H9 (cell line): Measurements from ENCODE around the gene SOX11. TPM values are rescaled to one million over a fixed set of nuclear protein-coding genes. Genes with fewer than 3 reads are reported as not detected.

Experiments
- DNase-seq: peaks from one replicate; pipeline ENCODE4 v3.0.0-alpha.2; 2017
- H2AFZ ChIP-seq: one replicate; pipeline ENCODE4 v1.6.1; 2013; ENCODE audit warnings: mild to moderate bottlenecking, low read length, control low read depth, moderate library complexity
- H2AK5ac ChIP-seq: 2 replicates; pipeline ENCODE4 v1.6.1; 2013; ENCODE audit warnings: low read length, control low read depth, mixed read lengths; ENCODE audit not compliant: insufficient read length
- H2BK120ac ChIP-seq: one replicate; pipeline ENCODE4 v1.6.1; 2013; ENCODE audit warnings: low read depth, mild to moderate bottlenecking, low read length, control low read depth, inconsistent platforms; ENCODE audit not compliant: poor library complexity, severe bottlenecking
- H2BK12ac ChIP-seq: 2 replicates; pipeline ENCODE4 v1.6.1; 2013; ENCODE audit warnings: low read length, control low read depth, mixed read lengths, low read depth; ENCODE audit not compliant: insufficient read length
- H2BK15ac ChIP-seq: 2 replicates; pipeline ENCODE4 v1.6.1; 2013; ENCODE audit warnings: low read depth, low read length, control low read depth
- H2BK20ac ChIP-seq: one replicate; pipeline ENCODE4 v1.6.1; 2013; ENCODE audit warnings: low read depth, mild to moderate bottlenecking, low read length, control low read depth, inconsistent platforms; ENCODE audit not compliant: poor library complexity, severe bottlenecking
- H2BK5ac ChIP-seq: 2 replicates; pipeline ENCODE4 v1.6.1; 2013; ENCODE audit warnings: low read length, control low read depth, mixed read lengths; ENCODE audit not compliant: insufficient read length
- H3K14ac ChIP-seq: 2 replicates; pipeline ENCODE4 v1.6.1; 2013; ENCODE audit warnings: low read length, control low read depth; ENCODE audit not compliant: insufficient read depth
- H3K18ac ChIP-seq: 2 replicates; pipeline ENCODE4 v1.6.1; 2013; ENCODE audit warnings: low read depth, mild to moderate bottlenecking, mixed read lengths, low read length, control low read depth; ENCODE audit not compliant: insufficient read length
- H3K23ac ChIP-seq: 2 replicates; pipeline ENCODE4 v1.6.1; 2013; ENCODE audit warnings: low read length, control low read depth, mixed read lengths, low read depth; ENCODE audit not compliant: insufficient read length
- H3K23me2 ChIP-seq: 2 replicates; pipeline ENCODE4 v1.6.1; 2013; ENCODE audit warnings: low read depth, mild to moderate bottlenecking, mixed read lengths, low read length, control low read depth; ENCODE audit not compliant: insufficient read length, poor library complexity, severe bottlenecking
- H3K27ac ChIP-seq: 2 replicates; pipeline ENCODE4 v1.5.1; 2013; ENCODE audit warnings: low read length, control low read depth, mixed read lengths, low read depth; ENCODE audit not compliant: insufficient read length
- H3K27me3 ChIP-seq: 2 replicates; pipeline ENCODE4 v1.6.1; 2013; ENCODE audit warnings: low read length, control low read depth, inconsistent platforms; ENCODE audit not compliant: insufficient read depth
- H3K4ac ChIP-seq: 2 replicates; pipeline ENCODE4 v1.6.1; 2013; ENCODE audit warnings: low read depth, mild to moderate bottlenecking, control low read depth, inconsistent platforms, low read length, moderate library complexity
- H3K4me1 ChIP-seq: 2 replicates; pipeline ENCODE4 v1.6.1; 2013; ENCODE audit warnings: low read length, control low read depth, inconsistent platforms; ENCODE audit not compliant: insufficient read depth
- H3K4me2 ChIP-seq: 2 replicates; pipeline ENCODE4 v1.6.1; 2013; ENCODE audit warnings: low read length, control low read depth, mixed read lengths; ENCODE audit not compliant: insufficient read length, insufficient read depth
- H3K56ac ChIP-seq: 2 replicates; pipeline ENCODE4 v1.6.1; 2013; ENCODE audit warnings: low read depth, mild to moderate bottlenecking, mixed read lengths, low read length, control low read depth; ENCODE audit not compliant: insufficient read length
- H3K79me1 ChIP-seq: 2 replicates; pipeline ENCODE4 v1.6.1; 2013; ENCODE audit warnings: low read depth, mild to moderate bottlenecking, moderate library complexity, low read length, control low read depth, inconsistent platforms; ENCODE audit not compliant: insufficient read depth, poor library complexity, severe bottlenecking
- H3K79me2 ChIP-seq: 2 replicates; pipeline ENCODE4 v1.6.1; 2013; ENCODE audit warnings: low read length, control low read depth, inconsistent platforms; ENCODE audit not compliant: insufficient read depth
- H3K9ac ChIP-seq: 2 replicates; pipeline ENCODE4 v1.6.1; 2013; ENCODE audit warnings: low read length, control low read depth, mixed read lengths; ENCODE audit not compliant: insufficient read length; ENCODE audit errors: extremely low read depth
- H3K9me3 ChIP-seq: one replicate; pipeline ENCODE4 v1.6.1; 2013; ENCODE audit warnings: low read depth, low read length, inconsistent platforms; ENCODE audit not compliant: control insufficient read depth
- H3T11ph ChIP-seq: one replicate; pipeline ENCODE4 v1.6.1; 2013; ENCODE audit warnings: mild to moderate bottlenecking, low read length, control low read depth, inconsistent platforms
- H4K20me1 ChIP-seq: one replicate; pipeline ENCODE4 v1.6.1; 2013; ENCODE audit not compliant: control insufficient read depth, insufficient read length, insufficient read depth
- H4K5ac ChIP-seq: 2 replicates; pipeline ENCODE4 v1.6.1; 2013; ENCODE audit warnings: low read depth, mild to moderate bottlenecking, mixed read lengths, low read length, control low read depth; ENCODE audit not compliant: insufficient read length
- H4K8ac ChIP-seq: replicated peaks from 2 replicates; pipeline ENCODE4 v1.6.1; 2013; ENCODE audit warnings: low read length, control low read depth, mixed read lengths, low read depth; ENCODE audit not compliant: insufficient read length
- H4K91ac ChIP-seq: 2 replicates; pipeline ENCODE4 v1.6.1; 2013; ENCODE audit warnings: low read depth, mild to moderate bottlenecking, moderate library complexity, mixed read lengths, low read length, control low read depth; ENCODE audit not compliant: insufficient read length
- H3K27ac Mint-ChIP-seq, 3 experiments: 2 replicates in 2 of 3; 3 replicates in 1 of 3; pipeline ENCODE4 v1.8.0; 2020 to 2021; ENCODE audit warnings: mixed read lengths in 3 of 3, mild to moderate bottlenecking in 1 of 3, moderate library complexity in 1 of 3
- H3K27me3 Mint-ChIP-seq: 2 replicates; pipeline ENCODE4 v1.8.0; 2021; ENCODE audit warnings: low read depth, mild to moderate bottlenecking, moderate library complexity, mixed read lengths
- H3K36me3 Mint-ChIP-seq, 3 experiments: 2 replicates in 2 of 3; 3 replicates in 1 of 3; pipeline ENCODE4 v1.8.0; 2020 to 2021; ENCODE audit warnings: low read depth in 3 of 3, mixed read lengths in 3 of 3; ENCODE audit not compliant: insufficient read depth in 1 of 3
- H3K4me1 Mint-ChIP-seq, 2 experiments: 2 replicates each; pipeline ENCODE4 v1.8.0; 2020; ENCODE audit warnings: mixed read lengths in 2 of 2
- H3K4me3 Mint-ChIP-seq, 2 experiments: 2 replicates in 1 of 2; 3 replicates in 1 of 2; pipeline ENCODE4 v1.8.0; 2020 to 2021; ENCODE audit warnings: mild to moderate bottlenecking in 2 of 2, mixed read lengths in 2 of 2, moderate library complexity in 1 of 2
- H3K9me3 Mint-ChIP-seq, 2 experiments: 2 replicates in 1 of 2; 3 replicates in 1 of 2; pipeline ENCODE4 v1.8.0; 2020; ENCODE audit warnings: mild to moderate bottlenecking in 2 of 2, mixed read lengths in 2 of 2, moderate library complexity in 1 of 2
- CTCF ChIP-seq: fragments of 200-600 bp; sonication (generic); conservative IDR thresholded peaks from 3 replicates; pipeline ENCODE4 v1.8.0; 2021; ENCODE audit warnings: antibody characterized with exemption, mild to moderate bottlenecking
- WGBS: extraction: QIAGEN DNeasy Blood & Tissue Kit; methylation state at CpG from one replicate; pipeline ENCODE4 v1.1.7; 2013; ENCODE audit warnings: missing lambda C conversion rate, low lambda C conversion rate, mixed read lengths; ENCODE audit not compliant: insufficient read length; ENCODE audit errors: extremely low coverage; 5-methylcytosine and 5-hydroxymethylcytosine counted together
- total RNA-seq: library from RNA; stranded (reverse); gene quantifications from 2 replicates; pipeline ENCODE4 v1.2.1, GENCODE V29; 2021

SOX11 gene
- total RNA-seq, 1 experiment from 2014 or later, result 43.8 TPM

GRCh38 chr2:5730386-5730785 lies 38.2 kb downstream of the SOX11 start:
- no peak overlapping the region for H4K5ac ChIP-seq
- no peak overlapping the region for H2BK12ac ChIP-seq
- H4K20me1 ChIP-seq, result no peaks in the 10 kb centered on the region
- no peaks in the 10 kb centered on the region for H3K27me3 ChIP-seq
- Mint-ChIP-seq H3K4me3 (no peak overlapping the region), H3K27ac (no peak overlapping the region), H3K36me3 (peaks cover 1 to 32% (median 5%) of the 10 kb centered on the region in 3 experiments; a peak in 4 of 7 replicates), H3K9me3 (peaks cover 0 to 9% of the 10 kb centered on the region in 2 experiments; a peak in 2 of 5 replicates), H3K27me3 (peaks cover 2% of the 10 kb centered on the region; the same call in 1 of the 2 replicates), H3K4me1 (peaks cover 44 to 45% of the 10 kb centered on the region in 2 experiments)
- TF ChIP-seq CTCF, result no peak
- H2AK5ac ChIP-seq, result no peak overlapping the region
- no peak overlapping the region for H4K8ac ChIP-seq
- H3K4ac ChIP-seq, result no peak overlapping the region
- H3K4me2 ChIP-seq, result no peak overlapping the region
- no peak overlapping the region for H3T11ph ChIP-seq
- no peak overlapping the region for H3K18ac ChIP-seq
- no peak overlapping the region for H3K9ac ChIP-seq
- H3K23ac ChIP-seq, result no peak overlapping the region
- no peak overlapping the region for H3K27ac ChIP-seq
- no peak overlapping the region for H3K56ac ChIP-seq
- H2BK5ac ChIP-seq, result no peak overlapping the region
- no peaks in the 10 kb centered on the region for H3K9me3 ChIP-seq
- H2BK120ac ChIP-seq, result no peak overlapping the region
- H2BK15ac ChIP-seq, result no peak overlapping the region
- no peak overlapping the region for H2AFZ ChIP-seq
- no CpG with 5 or more reads among the region's 2 CpGs for WGBS
- H4K91ac ChIP-seq, result no peak overlapping the region
- no peaks in the 10 kb centered on the region; the same call in 1 of the 2 replicates for H3K79me2 ChIP-seq
- no peaks in the 10 kb centered on the region for H3K79me1 ChIP-seq
- H3K23me2 ChIP-seq, result no peaks in the 10 kb centered on the region
- no peak overlapping the region for H3K14ac ChIP-seq
- peaks cover 6% of the 10 kb centered on the region; the same call in 1 of the 2 replicates for H3K4me1 ChIP-seq
- no peak overlapping the region for H2BK20ac ChIP-seq
- DNase-seq, result no peak
